ENCODE measurements around the gene CMKLR1. TPM values are rescaled to one million over a fixed set of nuclear protein-coding genes. Genes with fewer than 3 reads are reported as not detected.
A peak's percentile ranks its signal among the peaks of the same experiment; 100 is the strongest.

Gene CMKLR1
- total and polyA plus RNA-seq, 4 donors: 0.67 to 13.7 (median 5.8) TPM

DNA sequence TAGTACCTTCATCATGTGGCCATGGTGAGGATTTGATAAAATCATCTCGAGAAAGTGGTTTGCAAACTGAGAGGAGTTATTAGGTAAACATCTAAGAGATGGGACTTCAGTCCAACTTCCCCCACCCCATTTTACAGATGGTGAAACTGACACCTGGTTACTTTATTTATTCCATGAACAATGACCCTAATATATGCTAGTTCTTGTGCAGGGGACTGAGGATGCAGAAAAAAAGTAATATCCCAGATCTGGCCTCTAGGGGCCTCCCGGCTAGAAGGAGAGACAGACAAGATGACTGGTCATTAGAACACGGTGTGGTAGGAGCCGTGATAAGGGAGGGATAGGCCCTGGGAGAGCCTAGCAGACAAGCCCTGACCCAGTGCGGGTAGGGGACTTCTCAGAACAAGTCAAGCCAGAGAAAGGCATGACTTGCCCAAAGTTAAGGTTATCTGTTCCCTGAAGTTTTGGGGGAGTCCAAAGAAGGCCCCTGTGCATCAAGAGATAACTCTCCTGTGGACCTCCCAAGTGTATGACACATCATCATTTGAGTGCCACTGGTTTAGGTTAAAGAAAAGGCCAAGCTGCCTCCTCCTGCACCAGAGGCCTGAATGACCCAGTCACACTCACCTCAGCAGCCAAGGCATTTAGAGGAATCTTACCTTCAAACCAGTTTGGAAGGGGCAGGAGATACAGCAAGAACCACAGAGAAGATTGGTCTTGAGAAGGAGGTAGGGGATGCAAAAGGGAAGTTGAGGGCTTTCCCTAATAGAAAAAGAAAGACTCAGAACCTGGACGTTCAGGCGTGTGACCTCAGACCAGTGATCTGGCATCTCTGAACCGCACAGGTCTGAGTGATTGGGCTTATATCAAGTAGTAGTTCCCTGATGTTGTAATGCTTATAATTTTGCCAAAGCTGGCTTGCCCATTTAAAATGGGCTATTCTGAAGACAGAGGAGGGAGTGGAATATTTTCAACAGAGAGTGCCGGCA, 1.6 kb downstream of the CMKLR1 start:
- Histone ChIP-seq H3K36me3 (ENCODE audit: control insufficient read depth in 4 of 4, insufficient read depth in 3 of 4, low read depth in 1 of 4, low read length in 3 of 4) (no peaks in the 10 kb centered on the region), H3K4me1 (ENCODE audit: control insufficient read depth in 4 of 4, insufficient read depth in 4 of 4, low read length in 3 of 4) (no peaks in the 10 kb centered on the region), H3K27ac (ENCODE audit: low read depth in 1 of 2, low read length in 2 of 2) (no peak overlapping the region), H3K9me3 (ENCODE audit: control insufficient read depth in 4 of 4, low read length in 3 of 4) (no peaks in the 10 kb centered on the region), H3K27me3 (ENCODE audit: control insufficient read depth in 4 of 4, insufficient read depth in 4 of 4, low read length in 3 of 4) (no peaks in the 10 kb centered on the region), H3K4me3 (ENCODE audit: low read depth in 1 of 3, low read length in 3 of 3) (no peak overlapping the region), H3K9ac (ENCODE audit: low read depth in 1 of 2, low read length in 2 of 2) (no peak overlapping the region)
- no peak for DNase-seq (ENCODE audit: low spot score)
- no peak for TF ChIP-seq GABPA (IDR thresholded peaks at IDR 0.05 in 1 of 2, conservative IDR thresholded peaks at IDR 0.05 in 1 of 2)
- TF ChIP-seq CTCF (IDR thresholded peaks at IDR 0.05; ENCODE audit: low read depth, low read length, missing input control): peak; percentile 27
- TF ChIP-seq YY1 (IDR thresholded peaks at IDR 0.05): no peak
- TF ChIP-seq SP1 (IDR thresholded peaks at IDR 0.05): no peak
- TF ChIP-seq RAD21 (IDR thresholded peaks at IDR 0.05): peak; percentile 21 to 36
- TF ChIP-seq TAF1 (conservative IDR thresholded peaks at IDR 0.05): no peak
- TF ChIP-seq HNF4A (conservative IDR thresholded peaks at IDR 0.05): no peak
- TF ChIP-seq MAX (IDR thresholded peaks at IDR 0.05): no peak
- 72% methylated on average over 9 of the region's 9 CpGs for WGBS

- no peak overlapping the region for H3K4me3 ChIP-seq (ENCODE audit: low read depth in 1 of 3, low read length in 3 of 3)
- no peaks in the 10 kb centered on the region for H3K27me3 ChIP-seq (ENCODE audit: control insufficient read depth in 4 of 4, insufficient read depth in 4 of 4, low read length in 3 of 4)
- no peaks in the 10 kb centered on the region for H3K9me3 ChIP-seq (ENCODE audit: control insufficient read depth in 4 of 4, low read length in 3 of 4)
- TF ChIP-seq RAD21 (IDR thresholded peaks at IDR 0.05) (no peak), FOXA1 (IDR thresholded peaks at IDR 0.05) (no peak), SP1 (IDR thresholded peaks at IDR 0.05) (no peak), HNF4A (conservative IDR thresholded peaks at IDR 0.05) (no peak), MAX (IDR thresholded peaks at IDR 0.05) (no peak), JUND (IDR thresholded peaks at IDR 0.05) (no peak)
- TF ChIP-seq, protein P1, sequence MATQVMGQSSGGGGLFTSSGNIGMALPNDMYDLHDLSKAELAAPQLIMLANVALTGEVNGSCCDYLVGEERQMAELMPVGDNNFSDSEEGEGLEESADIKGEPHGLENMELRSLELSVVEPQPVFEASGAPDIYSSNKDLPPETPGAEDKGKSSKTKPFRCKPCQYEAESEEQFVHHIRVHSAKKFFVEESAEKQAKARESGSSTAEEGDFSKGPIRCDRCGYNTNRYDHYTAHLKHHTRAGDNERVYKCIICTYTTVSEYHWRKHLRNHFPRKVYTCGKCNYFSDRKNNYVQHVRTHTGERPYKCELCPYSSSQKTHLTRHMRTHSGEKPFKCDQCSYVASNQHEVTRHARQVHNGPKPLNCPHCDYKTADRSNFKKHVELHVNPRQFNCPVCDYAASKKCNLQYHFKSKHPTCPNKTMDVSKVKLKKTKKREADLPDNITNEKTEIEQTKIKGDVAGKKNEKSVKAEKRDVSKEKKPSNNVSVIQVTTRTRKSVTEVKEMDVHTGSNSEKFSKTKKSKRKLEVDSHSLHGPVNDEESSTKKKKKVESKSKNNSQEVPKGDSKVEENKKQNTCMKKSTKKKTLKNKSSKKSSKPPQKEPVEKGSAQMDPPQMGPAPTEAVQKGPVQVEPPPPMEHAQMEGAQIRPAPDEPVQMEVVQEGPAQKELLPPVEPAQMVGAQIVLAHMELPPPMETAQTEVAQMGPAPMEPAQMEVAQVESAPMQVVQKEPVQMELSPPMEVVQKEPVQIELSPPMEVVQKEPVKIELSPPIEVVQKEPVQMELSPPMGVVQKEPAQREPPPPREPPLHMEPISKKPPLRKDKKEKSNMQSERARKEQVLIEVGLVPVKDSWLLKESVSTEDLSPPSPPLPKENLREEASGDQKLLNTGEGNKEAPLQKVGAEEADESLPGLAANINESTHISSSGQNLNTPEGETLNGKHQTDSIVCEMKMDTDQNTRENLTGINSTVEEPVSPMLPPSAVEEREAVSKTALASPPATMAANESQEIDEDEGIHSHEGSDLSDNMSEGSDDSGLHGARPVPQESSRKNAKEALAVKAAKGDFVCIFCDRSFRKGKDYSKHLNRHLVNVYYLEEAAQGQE (IDR thresholded peaks at IDR 0.05): no peak
- no peaks in the 10 kb centered on the region for H3K4me1 ChIP-seq (ENCODE audit: control insufficient read depth in 4 of 4, insufficient read depth in 4 of 4, low read length in 3 of 4)
- WGBS: 77% methylated on average over 4 of the region's 4 CpGs
- DNase-seq (ENCODE audit: low spot score): no peak
- no peak overlapping the region for H3K27ac ChIP-seq (ENCODE audit: low read depth in 1 of 2, low read length in 2 of 2)
- H3K9ac ChIP-seq (ENCODE audit: low read depth in 1 of 2, low read length in 2 of 2): no peak overlapping the region
- H3K36me3 ChIP-seq (ENCODE audit: control insufficient read depth in 4 of 4, insufficient read depth in 3 of 4, low read depth in 1 of 4, low read length in 3 of 4): no peaks in the 10 kb centered on the region
Observed at GRCh38 chr12:108335349-108336119, 3.6 kb downstream of the CMKLR1 start.

Measured in liver (tissue), 9 donors.